GM19351 (cell line): Measurements from ENCODE around the gene IL13RA2.

Experiments
- ATAC-seq: cut with Tn5 transposase; IDR thresholded peaks from one replicate; pipeline ENCODE4 v1.9.1; 2021; ENCODE audit warnings: mild to moderate bottlenecking, moderate library complexity; ENCODE audit not compliant: unreplicated experiment

IL13RA2 gene

GRCh38 chrX:114997779-114998178 is 19.6 kb downstream of the IL13RA2 start:
- ATAC-seq = no peak

GRCh38 chrX:114985967-114986592 is 31.3 kb downstream of the IL13RA2 start:
- ATAC-seq = no peak

- ATAC-seq = no peak
Measured at GRCh38 chrX:114976292-114976691, 41.1 kb downstream of the IL13RA2 start.

GRCh38 chrX:114973013-114973412 is 44.4 kb downstream of the IL13RA2 start:
- ATAC-seq = no peak

GRCh38 chrX:114970806-114971205 is 46.6 kb downstream of the IL13RA2 start:
- no peak for ATAC-seq

- ATAC-seq = no peak
Measured at GRCh38 chrX:114964374-114964773, 53.0 kb downstream of the IL13RA2 start.

- ATAC-seq = no peak
Measured at GRCh38 chrX:114962209-114962608, 55.2 kb downstream of the IL13RA2 start.

GRCh38 chrX:114959729-114960128 is 57.7 kb downstream of the IL13RA2 start:
- ATAC-seq = no peak
